Hindlimb muscle (tissue), 1 donor: ENCODE data around the gene ANGEL2. TPM values are rescaled to one million over a fixed set of nuclear protein-coding genes. Genes with fewer than 3 reads are reported as not detected.
"Not testable (repeated sequence)": the region's sequence is repeated elsewhere in the genome, so short reads cannot be mapped to it uniquely, and the experiment has no call there.

ENCODE experiments used
- DNase-seq: peaks from one replicate; pipeline ENCODE4 v3.0.0-alpha.2; 2013
- polyA plus RNA-seq: library from polyadenylated mRNA; unstranded; fragments of 120-200 nt; gene quantifications from one replicate; pipeline ENCODE4 v1.2.1, GENCODE V29; 2013; ENCODE audit not compliant: insufficient read length

The ANGEL2 gene
- polyA plus RNA-seq, 1 donor = 31.9 TPM

DNA sequence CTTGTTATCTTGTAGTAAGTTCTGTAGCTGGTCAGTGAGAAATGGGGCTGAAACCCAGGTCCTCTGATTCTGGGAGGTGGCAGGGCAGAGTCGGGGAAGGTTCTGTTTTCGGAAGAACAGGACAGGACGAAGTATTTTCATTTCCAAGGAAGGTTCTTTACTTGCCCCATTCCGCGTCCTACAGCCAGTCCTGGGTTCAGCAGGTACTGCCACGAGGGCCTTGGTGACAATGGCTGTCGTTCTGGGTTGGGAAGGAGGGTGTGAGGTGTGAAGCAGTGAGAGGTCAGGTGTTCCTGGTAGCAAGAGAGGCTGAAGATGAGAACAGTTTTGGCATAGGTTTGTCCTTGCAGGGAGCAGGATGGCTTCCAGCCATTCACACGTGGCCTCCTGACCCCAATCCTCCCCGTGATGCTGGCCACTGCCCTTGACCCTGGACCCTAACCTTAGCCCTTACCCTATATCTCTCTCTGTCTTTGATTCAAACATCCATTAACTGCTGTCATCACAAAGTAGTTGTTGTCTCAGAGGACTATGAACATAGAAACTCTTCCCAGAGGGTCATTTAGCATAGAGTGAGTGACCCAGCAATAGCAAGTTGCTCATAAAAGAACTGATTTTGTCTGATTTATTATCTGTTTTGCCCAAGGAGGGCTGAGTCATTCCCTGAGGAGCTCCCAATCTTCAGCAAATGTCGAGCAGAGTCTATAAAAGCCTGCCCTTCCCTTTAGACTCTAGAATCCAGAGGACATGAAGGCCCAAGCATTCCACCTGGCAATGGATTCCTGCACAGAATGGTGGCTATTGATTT lies 40.4 kb downstream of the ANGEL2 start:
- no peak for DNase-seq

DNA sequence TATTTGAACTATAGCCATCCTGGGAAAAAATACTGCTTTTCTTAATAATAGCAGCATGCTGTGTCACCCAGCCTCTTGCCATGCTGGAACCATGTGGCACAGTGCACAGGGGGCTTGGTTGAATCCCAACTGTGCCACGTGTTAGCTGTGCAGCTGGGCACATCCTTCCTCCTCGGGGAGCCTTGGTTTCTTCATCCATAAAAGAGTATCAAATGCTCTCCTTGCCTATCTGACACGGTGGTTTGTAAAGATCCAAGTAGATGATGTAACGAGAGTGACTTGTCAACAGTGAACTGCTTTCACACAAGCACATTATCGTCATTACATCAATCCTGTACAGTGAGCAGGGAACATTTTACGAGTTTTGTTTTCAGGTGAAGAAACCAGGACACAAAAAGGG lies 41.0 kb downstream of the ANGEL2 start:
- no peak for DNase-seq

DNA sequence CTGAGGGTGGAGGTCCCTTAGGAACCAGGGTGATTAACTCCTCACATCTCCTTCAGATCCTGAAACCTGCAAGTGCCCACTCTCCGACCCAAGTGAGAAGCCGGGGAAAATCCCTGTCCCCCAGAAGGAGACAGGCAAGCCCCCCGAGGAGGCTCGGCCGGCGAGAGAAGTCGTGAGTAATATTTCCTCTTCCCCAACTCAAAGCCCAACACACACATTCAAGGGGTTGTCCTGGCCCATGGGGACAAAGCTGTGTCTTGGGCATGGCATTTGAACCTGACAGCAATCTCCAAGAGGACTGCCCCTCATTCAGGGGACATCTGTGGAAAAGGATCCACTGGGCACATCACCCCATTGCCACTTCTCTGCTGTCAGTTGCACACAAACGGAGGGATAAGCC lies 41.8 kb downstream of the ANGEL2 start:
- DNase-seq = no peak

DNA sequence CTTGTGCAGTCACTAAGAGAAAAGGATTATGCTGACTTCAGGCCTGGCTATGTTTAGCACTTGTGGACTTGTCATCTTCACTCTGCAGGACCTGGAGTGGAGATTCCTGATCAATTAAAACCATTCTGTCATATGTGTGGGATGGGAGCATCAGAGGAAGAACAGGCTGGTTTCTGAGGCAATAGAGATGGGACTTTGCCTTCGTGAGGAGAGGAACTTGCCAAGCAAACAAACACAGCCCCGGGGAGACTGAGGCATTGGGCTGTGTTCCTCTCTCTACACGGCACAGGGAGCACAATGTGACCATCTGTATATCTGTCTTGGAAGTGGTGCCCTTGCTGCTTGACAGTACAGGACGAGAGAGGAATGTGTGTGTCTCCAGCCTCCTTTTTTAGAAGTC lies 42.2 kb downstream of the ANGEL2 start:
- no peak for DNase-seq

DNA sequence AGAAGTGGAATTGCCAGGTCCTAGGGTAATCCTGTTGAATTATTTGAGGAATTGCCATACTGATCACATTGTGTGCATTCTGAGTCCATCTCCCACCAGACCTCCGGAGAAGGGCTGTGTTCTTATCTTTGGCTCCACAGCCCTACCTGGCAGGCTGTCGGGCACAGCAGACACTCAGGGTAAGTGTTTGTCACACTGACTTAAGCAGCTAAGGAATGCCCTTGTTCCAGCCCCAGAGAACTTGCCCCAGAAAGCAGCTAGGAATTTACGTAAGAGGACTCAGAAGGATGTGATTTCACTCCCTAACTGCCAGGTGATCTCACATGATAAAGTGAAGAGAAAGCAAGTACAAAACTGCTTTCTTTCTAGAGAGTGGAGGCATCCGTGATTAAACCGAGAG lies 44.4 kb downstream of the ANGEL2 start:
- no peak for DNase-seq

DNA sequence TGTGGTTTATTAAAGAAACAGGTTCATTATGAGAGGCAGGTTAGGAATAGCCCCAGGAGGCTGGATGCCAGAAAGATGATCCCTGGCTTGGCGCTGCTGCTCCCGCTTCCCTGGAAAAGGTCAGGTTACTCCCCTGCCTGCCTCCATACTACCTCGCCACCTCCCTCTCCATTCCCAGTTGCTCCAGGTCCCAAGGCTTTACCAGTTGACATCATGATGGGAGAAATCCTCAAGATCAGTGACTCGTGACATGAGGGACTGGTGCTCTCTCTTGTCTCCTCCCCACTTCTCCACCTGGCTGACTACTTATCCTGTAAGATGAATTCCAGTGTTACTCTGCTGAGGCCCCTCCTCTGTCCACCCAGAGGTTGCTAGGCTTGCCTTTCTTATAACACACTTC lies 45.6 kb downstream of the ANGEL2 start:
- DNase-seq = no peak

DNA sequence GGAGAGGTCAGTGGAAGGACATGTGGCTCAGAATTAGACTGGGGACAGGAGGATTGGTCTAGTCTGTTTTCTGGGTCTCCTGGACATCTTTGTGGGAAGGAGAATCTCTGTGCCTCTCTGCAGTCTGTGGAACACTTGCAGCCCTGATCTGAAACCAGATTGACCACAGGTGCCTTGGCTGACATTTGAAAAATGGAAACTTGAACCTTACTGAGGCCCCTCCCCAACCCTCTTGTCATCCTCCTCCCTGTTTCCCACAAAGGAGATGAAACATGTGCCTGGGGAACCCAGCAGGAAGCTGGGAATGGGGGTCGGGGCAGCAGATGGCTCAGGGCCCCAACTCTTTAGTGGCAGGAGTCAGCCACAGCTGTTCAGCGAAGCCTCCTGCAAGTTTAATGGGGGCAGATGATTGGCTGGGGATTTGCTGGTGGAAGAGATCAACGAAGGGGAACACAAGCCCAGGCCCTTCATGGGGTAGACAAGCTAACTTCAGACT lies 47.3 kb downstream of the ANGEL2 start:
- DNase-seq = no peak

DNA sequence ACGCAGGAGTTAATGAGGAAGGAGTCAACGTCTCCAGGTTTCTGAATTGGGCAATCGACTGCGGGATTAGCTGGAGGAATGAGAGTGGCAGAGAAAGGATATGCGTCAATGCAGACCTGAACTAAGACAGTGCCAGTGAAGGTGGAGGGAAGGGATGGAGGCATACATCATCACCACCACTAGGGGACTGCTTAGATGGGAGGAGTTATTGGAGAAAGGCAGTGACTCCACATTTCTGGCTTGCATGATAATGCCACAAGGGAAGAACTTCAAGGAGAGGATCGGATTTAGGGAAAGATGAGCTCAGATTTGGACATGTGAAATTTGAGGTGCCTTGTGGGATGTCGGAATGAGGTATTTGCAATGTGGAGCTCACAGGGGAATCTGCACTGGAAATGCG lies 47.9 kb downstream of the ANGEL2 start:
- no peak for DNase-seq

DNA sequence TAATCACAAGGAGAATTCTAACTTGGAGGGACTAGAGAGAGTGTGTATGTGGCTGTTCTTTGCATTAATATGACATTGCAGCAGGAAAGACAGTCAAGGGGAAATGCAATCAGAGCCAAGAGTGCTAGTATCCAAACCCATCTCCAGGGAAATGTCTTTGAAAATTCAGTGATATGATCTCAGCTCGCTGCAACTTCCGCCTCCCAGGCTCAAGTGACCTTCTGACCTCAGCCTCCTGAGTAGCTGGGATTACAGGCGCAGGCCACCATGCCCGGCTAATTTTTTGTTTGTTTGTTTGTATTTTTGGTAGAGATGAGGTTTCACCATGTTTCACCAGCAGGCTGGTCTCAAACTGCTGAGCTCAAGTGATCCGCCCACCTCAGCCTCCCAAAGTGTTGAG lies 49.1 kb downstream of the ANGEL2 start:
- DNase-seq = no peak

DNA sequence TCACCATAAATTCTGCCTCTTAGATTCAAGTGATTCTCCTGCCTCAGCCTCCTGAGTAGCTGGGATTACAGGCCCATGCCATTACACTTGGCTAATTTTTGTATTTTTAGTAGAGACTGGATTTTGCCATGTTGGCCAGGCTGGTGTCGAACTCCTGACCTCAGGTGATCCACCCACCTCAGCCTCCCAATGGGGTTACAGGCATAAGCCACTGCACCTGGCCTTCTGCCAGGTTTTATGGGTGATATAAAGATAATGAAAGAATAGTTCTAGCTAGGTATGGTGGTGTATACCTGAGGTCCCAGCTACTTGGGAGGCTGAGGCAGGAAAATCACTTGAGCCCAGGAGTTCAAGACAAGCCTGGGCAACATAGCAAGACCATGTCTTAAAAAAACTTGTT lies 50.7 kb downstream of the ANGEL2 start:
- not testable (repeated sequence) for DNase-seq

DNA sequence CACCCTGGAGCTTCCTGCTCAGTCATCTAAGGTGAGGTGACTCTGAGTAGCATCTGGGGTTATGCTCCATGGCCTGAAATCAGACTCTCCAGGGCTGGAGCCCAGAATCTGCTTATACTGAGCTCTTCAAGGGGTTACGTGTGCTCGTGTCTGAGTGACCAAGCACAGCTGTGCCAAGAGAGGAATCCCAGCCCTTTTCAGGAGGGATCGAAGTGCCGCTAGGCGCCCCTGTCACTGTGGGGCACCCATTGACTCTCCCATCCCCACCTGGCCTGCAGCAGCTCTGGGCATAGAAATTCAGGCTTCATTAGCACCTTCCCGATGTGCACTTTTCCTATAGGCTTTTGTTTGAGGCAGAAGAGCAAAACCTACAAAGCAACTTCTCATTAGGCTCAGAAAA lies 51.6 kb downstream of the ANGEL2 start:
- no peak for DNase-seq

DNA sequence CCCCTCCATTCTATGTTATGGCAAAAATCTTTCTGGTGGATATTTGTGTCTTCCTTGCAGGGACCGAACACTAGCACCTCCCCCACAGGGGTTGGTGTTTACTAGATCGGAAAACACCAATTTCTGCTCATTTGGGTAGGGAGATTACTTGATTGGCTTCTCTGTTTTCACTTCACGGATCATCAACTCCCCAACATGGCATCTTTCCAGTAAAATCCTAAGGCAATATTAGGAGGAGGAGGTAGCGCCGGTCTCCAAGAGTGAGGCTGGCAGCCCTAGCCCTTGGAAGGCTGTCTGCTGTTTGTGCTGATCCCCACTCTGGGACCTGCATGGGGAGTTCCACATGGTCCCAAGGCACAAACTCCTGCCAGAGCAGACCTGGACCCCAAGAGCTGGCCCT lies 53.2 kb downstream of the ANGEL2 start:
- DNase-seq = no peak

DNA sequence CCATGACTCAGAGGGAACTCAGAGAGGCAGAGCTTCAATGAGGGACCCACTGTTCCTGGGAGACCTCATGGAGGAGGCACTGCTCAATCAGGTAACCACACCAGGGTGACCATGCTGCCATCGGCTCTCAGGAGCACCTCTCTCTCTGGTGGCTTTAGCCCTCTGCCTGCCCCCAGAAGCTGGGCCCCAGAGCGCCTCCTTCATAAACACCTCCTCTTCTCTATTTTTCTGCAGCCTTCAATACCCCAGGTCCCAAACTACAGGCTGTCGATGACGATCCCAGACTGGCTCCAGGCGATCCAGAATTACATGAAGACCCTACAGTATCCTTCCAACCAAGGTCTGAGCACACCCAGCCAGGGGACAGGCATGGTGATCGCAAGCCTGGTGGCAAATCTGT lies 54.7 kb downstream of the ANGEL2 start:
- no peak for DNase-seq

DNA sequence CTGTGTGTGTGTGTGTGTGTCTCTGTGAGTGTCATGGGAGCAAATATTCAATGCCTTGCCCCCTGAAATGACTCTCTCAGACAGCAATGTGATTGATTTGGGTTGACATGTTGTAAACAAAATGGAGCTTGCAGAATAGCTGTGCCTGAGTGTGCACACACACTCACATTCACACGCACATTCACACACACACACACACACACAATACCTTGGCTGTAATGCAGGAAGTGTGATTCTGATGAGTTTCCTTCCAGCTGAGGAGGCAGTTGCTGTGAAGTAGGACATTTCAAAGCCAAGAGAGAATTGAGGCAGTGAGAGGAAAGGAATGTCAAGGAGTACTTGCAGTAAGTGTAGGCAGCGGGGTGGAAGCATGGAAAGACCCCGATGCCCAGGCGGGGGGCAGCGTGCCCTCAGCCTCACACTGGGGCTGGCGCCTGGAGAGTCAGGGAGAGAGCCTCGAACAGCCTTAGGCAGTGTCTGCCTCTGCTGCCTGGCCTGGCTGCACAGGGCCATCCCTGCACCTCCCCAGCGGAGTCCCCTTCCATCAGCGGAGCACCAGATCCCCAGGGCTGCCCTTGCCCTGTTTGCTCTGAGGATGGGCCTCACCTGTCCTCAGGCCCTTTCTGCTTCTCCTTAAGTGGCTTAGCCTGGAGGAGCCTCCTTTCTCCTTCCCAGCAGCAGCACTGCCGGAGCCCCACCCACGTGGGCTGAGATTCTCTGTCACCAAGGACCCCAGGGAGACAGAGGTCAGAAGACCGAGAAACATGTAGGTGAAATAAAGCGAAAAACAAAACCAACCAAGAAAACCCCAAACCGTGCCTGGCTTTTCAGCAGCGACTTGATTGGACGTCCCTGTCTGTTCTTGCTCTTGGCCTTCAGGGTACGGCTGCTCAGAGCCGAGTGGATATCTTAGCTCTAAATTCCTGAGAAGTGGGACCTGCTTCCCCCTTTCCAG lies 56.1 kb downstream of the ANGEL2 start:
- no peak for DNase-seq

DNA sequence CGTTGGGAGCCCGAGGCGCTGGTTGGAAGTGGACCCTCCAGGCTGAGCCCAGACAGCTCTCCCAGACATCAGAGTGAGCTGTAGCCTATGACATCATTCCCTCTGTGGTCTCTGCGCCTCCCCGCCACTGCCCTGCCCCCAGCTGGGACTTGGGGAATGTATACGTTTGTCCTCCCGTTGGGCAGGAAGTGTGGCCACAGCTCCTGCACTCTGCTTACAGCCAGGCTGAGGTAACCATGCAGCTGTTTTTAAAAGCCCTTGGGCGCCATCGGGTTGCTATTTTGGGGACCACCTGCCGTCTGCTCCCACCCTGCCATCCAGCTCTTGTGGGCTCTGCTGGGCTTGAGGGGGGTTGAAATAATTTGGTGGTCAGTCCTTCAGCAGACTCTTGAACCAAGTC lies 57.5 kb downstream of the ANGEL2 start:
- no peak for DNase-seq

DNA sequence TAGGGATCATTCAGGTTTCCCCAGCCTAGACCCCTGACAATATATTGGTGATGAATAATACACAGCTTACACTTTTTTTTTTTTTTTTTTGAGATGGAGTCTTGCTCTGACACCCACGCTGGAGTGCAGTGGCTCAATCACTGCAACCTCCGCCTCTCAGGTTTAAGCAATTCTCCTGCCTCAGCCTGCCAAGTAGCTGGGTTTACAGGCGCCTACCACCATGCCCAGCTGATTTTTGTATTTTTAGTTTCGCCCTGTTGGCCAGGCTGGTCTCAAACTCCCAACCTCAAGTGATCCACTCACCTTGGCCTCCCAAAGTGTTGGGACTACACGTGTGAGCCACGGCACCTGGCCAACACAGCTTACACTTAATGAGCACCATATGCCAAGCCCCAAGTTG lies 58.1 kb downstream of the ANGEL2 start:
- no peak for DNase-seq

DNA sequence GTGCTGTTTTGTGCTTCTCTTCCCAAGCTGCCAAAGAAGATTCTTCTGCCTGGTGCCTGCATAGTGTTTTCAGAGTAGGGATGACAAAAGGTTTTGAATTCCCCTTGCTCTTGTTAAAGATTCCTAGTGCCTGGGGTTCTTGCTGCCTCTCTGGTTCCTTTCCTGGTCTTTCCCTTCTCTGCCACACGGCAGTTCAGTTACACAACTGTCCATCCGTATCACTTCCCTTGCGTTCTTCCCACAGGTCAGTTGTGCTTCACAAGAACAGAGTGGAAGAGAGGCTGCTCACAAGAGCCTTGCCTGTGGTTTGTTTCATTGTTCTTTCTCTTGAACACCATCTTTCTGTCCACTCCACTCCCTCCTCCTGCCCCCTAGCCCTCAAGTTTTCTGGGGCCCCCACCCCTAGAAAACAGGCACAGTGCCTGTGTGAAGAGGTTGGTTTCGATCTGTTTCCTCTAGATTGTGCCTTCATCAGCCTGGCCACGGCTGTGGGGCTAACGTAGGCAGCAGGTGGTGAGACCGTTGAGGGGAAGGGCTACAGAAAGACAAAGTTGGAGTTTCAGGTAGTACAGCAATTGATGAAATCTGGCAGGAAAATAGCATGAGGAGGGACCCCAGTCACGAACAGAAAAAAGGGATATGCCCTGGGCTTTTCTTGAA lies 59.6 kb downstream of the ANGEL2 start:
- no peak for DNase-seq

DNA sequence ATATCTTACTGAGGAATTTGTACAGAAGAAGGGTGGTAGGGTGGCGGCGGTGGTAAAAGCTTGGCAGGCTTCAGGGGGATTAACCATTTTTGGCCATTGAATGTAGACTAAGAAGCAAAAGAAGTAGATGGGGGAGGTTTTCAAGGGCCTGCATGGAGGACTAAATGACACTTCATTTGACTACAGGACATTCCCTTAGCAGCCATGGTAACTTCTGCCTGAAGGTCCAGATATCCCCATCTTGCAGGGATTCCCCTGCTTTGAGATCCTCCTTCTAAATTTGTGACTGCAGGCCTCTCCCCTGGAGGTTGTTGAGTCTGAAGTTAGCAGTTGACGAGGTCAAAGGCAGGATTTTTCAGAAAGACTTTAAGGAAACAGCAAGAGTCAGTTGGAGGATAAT lies 60.6 kb downstream of the ANGEL2 start:
- DNase-seq = no peak

DNA sequence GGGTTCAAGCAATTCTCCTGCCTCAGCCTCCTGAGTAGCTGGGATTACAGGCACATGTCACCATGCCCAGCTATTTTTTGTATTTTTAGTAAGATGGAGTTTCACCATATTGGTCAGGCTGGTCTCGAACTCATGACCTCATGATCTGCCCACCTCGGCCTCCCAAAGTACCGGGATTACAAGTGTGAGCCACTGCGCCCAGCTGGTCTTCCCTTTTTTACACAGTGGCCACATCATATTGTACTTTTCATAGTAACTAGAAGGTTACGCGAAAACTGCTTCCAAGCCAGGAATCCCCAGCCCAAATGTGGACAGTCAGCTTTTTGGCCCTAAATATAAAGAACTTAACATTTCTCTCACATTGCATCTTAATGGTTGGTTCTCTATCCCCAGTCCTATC lies 61.2 kb downstream of the ANGEL2 start:
- DNase-seq = no peak

DNA sequence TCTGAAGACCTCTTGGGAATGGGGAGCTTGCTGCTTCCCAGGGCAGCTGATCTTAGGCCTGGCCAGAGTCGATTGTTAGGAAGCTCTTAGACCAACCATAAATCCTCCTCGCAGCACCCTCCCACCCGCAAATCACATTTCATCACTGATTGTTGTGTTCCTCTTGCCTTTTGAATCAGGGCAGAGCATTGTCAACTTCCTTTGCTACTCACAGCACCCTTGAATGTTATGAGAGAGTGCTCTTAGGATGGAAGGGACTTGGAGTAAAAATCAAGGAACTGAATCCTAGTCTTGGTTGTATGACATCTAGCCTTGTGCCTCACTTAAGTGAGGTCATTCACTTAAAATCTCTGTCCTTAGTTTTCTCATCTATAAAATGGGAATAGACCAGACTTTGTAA lies 62.3 kb downstream of the ANGEL2 start:
- no peak for DNase-seq

DNA sequence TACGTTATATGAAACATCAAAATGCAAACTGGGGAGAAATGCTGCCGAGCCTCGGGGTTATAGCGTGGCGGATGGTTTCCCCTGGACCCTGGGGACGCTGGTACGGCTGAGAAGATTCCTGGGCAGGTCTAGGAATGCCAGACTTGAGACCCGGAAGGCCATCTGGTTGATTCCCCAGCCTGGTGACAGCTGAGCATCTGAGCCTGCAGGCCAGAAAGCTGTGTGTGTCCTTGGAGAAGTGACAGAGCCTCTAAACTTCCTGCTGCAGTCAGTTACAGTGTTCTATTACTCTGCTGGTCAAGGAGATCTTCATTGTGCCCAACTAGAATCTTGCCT lies 63.1 kb downstream of the ANGEL2 start:
- peak; percentile 54 for DNase-seq

DNA sequence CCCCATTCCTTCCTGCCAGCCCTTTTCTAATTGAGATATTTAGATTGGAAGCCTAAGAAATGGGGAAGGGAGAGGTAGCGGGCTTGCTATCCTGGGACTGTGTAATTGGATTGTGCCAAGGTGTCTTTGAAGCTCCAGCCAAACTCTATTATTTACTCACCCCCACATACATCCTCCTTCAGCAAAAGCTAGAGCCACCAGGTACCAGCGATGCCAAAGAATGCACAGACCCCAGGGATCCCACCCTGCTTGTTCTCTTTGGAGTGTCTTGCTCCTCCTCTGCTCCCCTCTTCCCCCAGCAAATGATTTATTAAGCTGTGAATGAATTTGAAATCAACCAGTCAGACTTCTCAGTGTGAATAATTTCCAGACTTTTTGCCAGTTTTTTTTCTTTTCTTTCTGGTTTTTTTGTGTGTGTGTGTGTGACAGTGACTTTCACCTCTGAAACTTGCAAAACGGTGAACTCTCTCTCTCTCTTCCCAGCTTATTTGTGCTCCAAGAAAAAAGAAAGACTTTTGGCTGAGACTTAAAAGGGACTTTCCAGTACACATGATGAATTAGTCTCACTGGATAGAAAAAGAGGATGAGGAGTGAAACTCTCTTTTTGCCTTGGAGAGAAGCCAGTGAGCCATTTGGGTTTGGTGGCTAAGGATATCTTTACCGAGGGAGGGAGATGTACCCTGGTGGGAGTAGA lies 63.6 kb downstream of the ANGEL2 start:
- peak; percentile 34 for DNase-seq
